ENCODE measurements around the gene ITPR3.

ITPR3 gene

DNA sequence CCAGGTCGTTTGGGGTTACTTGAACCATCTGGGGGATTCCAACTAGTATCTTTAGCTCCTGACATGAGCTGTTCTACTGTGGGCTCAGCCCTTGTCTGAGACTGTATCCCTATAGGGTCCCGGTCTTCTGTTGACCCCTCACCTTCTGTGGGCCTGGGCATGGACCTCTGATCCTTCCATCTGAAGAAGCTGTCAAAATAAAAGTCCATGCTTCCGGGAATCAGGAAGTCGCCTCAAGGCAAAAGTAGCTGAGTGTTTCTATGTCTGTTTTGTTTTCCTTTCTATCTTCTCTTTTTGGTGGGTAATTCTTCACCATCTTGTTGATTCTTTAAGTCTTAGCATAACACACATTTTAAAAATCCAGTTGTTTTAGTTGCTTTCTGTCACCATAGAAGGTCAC lies 30.3 kb downstream of the ITPR3 start:
- CTCF ChIA-PET: interaction anchor here (0.7 kb wide), 1 partner anchor 50 kb away, joined by 3 read pairs; no protein-coding TSS in a partner anchor
- POLR2A ChIA-PET: interaction anchor here (1.3 kb wide), 1 partner anchor 60 kb away, joined by 5 read pairs; the partner anchor contains the start of gene UQCC2
- no peak for DNase-seq (ENCODE audit: extremely low spot score)
- TF ChIP-seq SUZ12 (IDR thresholded peaks at IDR 0.05): no peak
- TF ChIP-seq LEF1 (IDR thresholded peaks at IDR 0.05; ENCODE audit: borderline replicate concordance): no peak
- TF ChIP-seq BHLHE40 (IDR thresholded peaks at IDR 0.05; ENCODE audit: borderline replicate concordance): no peak
- TF ChIP-seq, protein P1, sequence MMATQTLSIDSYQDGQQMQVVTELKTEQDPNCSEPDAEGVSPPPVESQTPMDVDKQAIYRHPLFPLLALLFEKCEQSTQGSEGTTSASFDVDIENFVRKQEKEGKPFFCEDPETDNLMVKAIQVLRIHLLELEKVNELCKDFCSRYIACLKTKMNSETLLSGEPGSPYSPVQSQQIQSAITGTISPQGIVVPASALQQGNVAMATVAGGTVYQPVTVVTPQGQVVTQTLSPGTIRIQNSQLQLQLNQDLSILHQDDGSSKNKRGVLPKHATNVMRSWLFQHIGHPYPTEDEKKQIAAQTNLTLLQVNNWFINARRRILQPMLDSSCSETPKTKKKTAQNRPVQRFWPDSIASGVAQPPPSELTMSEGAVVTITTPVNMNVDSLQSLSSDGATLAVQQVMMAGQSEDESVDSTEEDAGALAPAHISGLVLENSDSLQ (IDR thresholded peaks at IDR 0.05): no peak
- TF ChIP-seq L3MBTL2 (conservative IDR thresholded peaks at IDR 0.05): no peak
- no peak for TF ChIP-seq SP1 (IDR thresholded peaks at IDR 0.05)
- no peak for TF ChIP-seq FOXM1 (IDR thresholded peaks at IDR 0.05; ENCODE audit: borderline replicate concordance)
- TF ChIP-seq NFRKB (IDR thresholded peaks at IDR 0.05): no peak
- TF ChIP-seq TARDBP (IDR thresholded peaks at IDR 0.05): no peak
- TF ChIP-seq HDGF (IDR thresholded peaks at IDR 0.05; ENCODE audit: borderline replicate concordance): no peak

DNA sequence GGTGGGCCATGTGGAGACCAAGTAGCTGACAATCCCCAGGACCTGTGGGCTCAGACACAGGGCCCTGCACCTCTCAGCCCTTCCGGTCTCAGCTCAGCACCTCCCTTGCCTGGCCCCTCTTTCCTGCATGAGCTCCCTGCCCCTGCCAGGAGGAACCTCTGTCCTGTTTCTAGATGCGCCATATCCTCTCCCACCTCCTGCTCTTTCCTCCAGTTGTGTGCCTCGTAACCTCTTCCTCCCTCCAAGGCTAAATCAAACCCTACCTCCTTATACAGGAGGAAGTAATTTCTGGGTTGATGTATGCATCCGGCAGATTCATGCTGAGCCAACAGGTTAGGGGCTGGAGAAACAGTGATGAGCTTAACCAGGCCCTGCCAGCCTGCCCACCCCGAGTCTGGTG lies 30.9 kb downstream of the ITPR3 start:
- POLR2A ChIA-PET: interaction anchor here (1.3 kb wide), 1 partner anchor 59 kb away, joined by 5 read pairs; the partner anchor contains the start of gene UQCC2

DNA sequence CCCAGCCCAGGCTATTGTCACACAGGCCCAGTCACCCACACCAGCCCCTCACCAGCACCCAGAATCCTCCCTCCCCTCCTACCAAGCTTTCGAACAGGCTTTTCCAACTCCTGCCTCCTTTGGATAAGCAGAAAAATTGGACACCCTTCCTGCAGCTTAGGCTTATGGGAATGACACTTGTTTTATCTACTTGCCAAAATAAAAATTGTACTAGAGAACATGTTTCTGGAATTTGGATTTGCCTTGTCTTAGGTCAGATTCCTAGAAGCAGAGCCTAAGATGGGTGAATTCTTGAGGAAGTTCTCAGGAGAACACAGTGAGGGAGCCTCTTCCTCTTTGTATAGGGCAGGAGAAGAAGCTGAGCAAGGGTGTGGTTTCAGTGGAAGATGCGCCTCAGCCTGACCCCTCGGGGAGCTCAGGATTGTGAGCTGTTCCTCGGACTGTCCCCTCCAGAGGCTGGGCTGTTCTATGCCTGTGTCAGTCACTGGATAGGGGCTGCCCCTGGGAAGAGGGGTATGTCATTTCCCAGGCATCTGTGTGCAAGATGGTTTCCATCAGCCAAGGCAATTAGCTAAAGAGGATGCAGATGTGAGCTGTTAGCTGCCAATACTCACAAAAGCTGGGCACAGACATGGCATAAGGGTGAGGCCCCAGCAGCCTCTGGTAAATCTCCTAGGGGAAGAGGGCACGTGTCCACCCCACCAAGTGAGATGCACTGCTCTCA lies 33.9 kb downstream of the ITPR3 start:
- CTCF ChIA-PET: interaction anchor here (0.6 kb wide), 1 partner anchor 10 kb away, joined by 4 read pairs; no protein-coding TSS in a partner anchor
- no peak for TF ChIP-seq ZNF384 (IDR thresholded peaks at IDR 0.05)
- TF ChIP-seq SP1 (IDR thresholded peaks at IDR 0.05): no peak
- TF ChIP-seq LEF1 (IDR thresholded peaks at IDR 0.05; ENCODE audit: borderline replicate concordance): no peak
- TF ChIP-seq FOXK2 (IDR thresholded peaks at IDR 0.05): no peak
- DNase-seq (ENCODE audit: extremely low spot score): no peak
- POLR2A ChIA-PET: no interaction called here

More for the DNA sequence above, 30.9 kb downstream of the ITPR3 start:
- DNase-seq (ENCODE audit: extremely low spot score): no peak
- CTCF ChIA-PET: interaction anchor here (0.7 kb wide), 1 partner anchor 49 kb away, joined by 3 read pairs; no protein-coding TSS in a partner anchor
- TF ChIP-seq FOXK2 (IDR thresholded peaks at IDR 0.05): no peak
- TF ChIP-seq SP1 (IDR thresholded peaks at IDR 0.05): no peak
- TF ChIP-seq ELF4 (IDR thresholded peaks at IDR 0.05): no peak
- no peak for TF ChIP-seq ARNT (IDR thresholded peaks at IDR 0.05)
- no peak for TF ChIP-seq LEF1 (IDR thresholded peaks at IDR 0.05; ENCODE audit: borderline replicate concordance)
- no peak for TF ChIP-seq FOXA1 (IDR thresholded peaks at IDR 0.05)
- TF ChIP-seq BHLHE40 (IDR thresholded peaks at IDR 0.05; ENCODE audit: borderline replicate concordance): no peak
- TF ChIP-seq, protein P1 (IDR thresholded peaks at IDR 0.05): no peak
- no peak for TF ChIP-seq L3MBTL2 (conservative IDR thresholded peaks at IDR 0.05)
- no peak for TF ChIP-seq HDGF (IDR thresholded peaks at IDR 0.05; ENCODE audit: borderline replicate concordance)
- no peak for TF ChIP-seq NFRKB (IDR thresholded peaks at IDR 0.05)
- TF ChIP-seq TARDBP (IDR thresholded peaks at IDR 0.05): no peak
- TF ChIP-seq SUZ12 (IDR thresholded peaks at IDR 0.05): no peak
- no peak for TF ChIP-seq ZNF384 (IDR thresholded peaks at IDR 0.05)
- no peak for TF ChIP-seq CTBP1 (IDR thresholded peaks at IDR 0.05; ENCODE audit: borderline replicate concordance)
- TF ChIP-seq FOXM1 (IDR thresholded peaks at IDR 0.05; ENCODE audit: borderline replicate concordance): no peak

GRCh38 chr6:33656844-33657243 lies 35.7 kb downstream of the ITPR3 start:
- no peak for DNase-seq (ENCODE audit: extremely low spot score)
- TF ChIP-seq ARNT (IDR thresholded peaks at IDR 0.05) (no peak), ELF4 (IDR thresholded peaks at IDR 0.05) (no peak), ZNF384 (IDR thresholded peaks at IDR 0.05) (no peak), L3MBTL2 (conservative IDR thresholded peaks at IDR 0.05) (no peak), BHLHE40 (IDR thresholded peaks at IDR 0.05; ENCODE audit: borderline replicate concordance) (no peak), CTBP1 (IDR thresholded peaks at IDR 0.05; ENCODE audit: borderline replicate concordance) (no peak), FOXK2 (IDR thresholded peaks at IDR 0.05) (no peak), LEF1 (IDR thresholded peaks at IDR 0.05; ENCODE audit: borderline replicate concordance) (no peak), NFRKB (IDR thresholded peaks at IDR 0.05) (no peak), TARDBP (IDR thresholded peaks at IDR 0.05) (no peak), FOXA1 (IDR thresholded peaks at IDR 0.05) (no peak), FOXM1 (IDR thresholded peaks at IDR 0.05; ENCODE audit: borderline replicate concordance) (no peak), SP1 (IDR thresholded peaks at IDR 0.05) (no peak), SUZ12 (IDR thresholded peaks at IDR 0.05) (no peak)
- TF ChIP-seq, protein P1 (IDR thresholded peaks at IDR 0.05): no peak
- ChIA-PET CTCF (no interaction called here), POLR2A (interaction anchor here (0.6 kb wide), 1 partner anchor 54 kb away, joined by 3 read pairs; the partner anchor contains the start of gene UQCC2)

GRCh38 chr6:33658982-33659689 lies 38.0 kb downstream of the ITPR3 start:
- CTCF ChIA-PET: no interaction called here
- DNase-seq (ENCODE audit: extremely low spot score): no peak
- TF ChIP-seq BHLHE40 (IDR thresholded peaks at IDR 0.05; ENCODE audit: borderline replicate concordance) (no peak), ARNT (IDR thresholded peaks at IDR 0.05) (no peak), LEF1 (IDR thresholded peaks at IDR 0.05; ENCODE audit: borderline replicate concordance) (no peak), FOXA1 (IDR thresholded peaks at IDR 0.05) (no peak), NFRKB (IDR thresholded peaks at IDR 0.05) (no peak)
- TF ChIP-seq, protein P1 (IDR thresholded peaks at IDR 0.05): no peak
- POLR2A ChIA-PET: interaction anchor here (1.6 kb wide), 1 partner anchor 52 kb away, joined by 4 read pairs; the partner anchor contains the start of gene UQCC2

All from HEK293T (cell line).